HG03097 (cell line): ENCODE data around the gene EPHA4.

Source experiments
- ATAC-seq: cut with Tn5 transposase; IDR thresholded peaks from one replicate; pipeline ENCODE4 v1.9.1; 2021; ENCODE audit not compliant: unreplicated experiment, low FRiP score

Gene EPHA4

GRCh38 chr2:221482666-221483455 is 89.2 kb downstream of the EPHA4 start:
- no peak for ATAC-seq

GRCh38 chr2:221480821-221481220 is 91.3 kb downstream of the EPHA4 start:
- no peak for ATAC-seq

GRCh38 chr2:221480163-221480562 is 91.9 kb downstream of the EPHA4 start:
- ATAC-seq = no peak

GRCh38 chr2:221478485-221478863 is 93.6 kb downstream of the EPHA4 start:
- ATAC-seq = no peak

GRCh38 chr2:221477714-221478484 is 94.2 kb downstream of the EPHA4 start:
- ATAC-seq = no peak

- ATAC-seq = no peak
These were observed 95.9 kb downstream of the EPHA4 start for GRCh38 chr2:221476195-221476594.

- no peak for ATAC-seq
These were observed 98.7 kb downstream of the EPHA4 start for GRCh38 chr2:221473451-221473850.

- no peak for ATAC-seq
These were observed 103.8 kb downstream of the EPHA4 start for GRCh38 chr2:221468317-221468716.

GRCh38 chr2:221467610-221468009 is 104.5 kb downstream of the EPHA4 start:
- no peak for ATAC-seq

- no peak for ATAC-seq
These were observed 105.4 kb downstream of the EPHA4 start for GRCh38 chr2:221466744-221467143.

GRCh38 chr2:221465776-221466175 is 106.3 kb downstream of the EPHA4 start:
- ATAC-seq = peak; percentile 68

- ATAC-seq = no peak
These were observed 107.1 kb downstream of the EPHA4 start for GRCh38 chr2:221464971-221465370.

- no peak for ATAC-seq
These were observed 108.7 kb downstream of the EPHA4 start for GRCh38 chr2:221463241-221463896.

GRCh38 chr2:221461901-221462300 is 110.2 kb downstream of the EPHA4 start:
- no peak for ATAC-seq

- ATAC-seq = no peak
These were observed 112.0 kb downstream of the EPHA4 start for GRCh38 chr2:221460136-221460535.

GRCh38 chr2:221458578-221458977 is 113.5 kb downstream of the EPHA4 start:
- no peak for ATAC-seq

- no peak for ATAC-seq
These were observed 116.9 kb downstream of the EPHA4 start for GRCh38 chr2:221455214-221455613.

GRCh38 chr2:221454459-221455105 is 117.5 kb downstream of the EPHA4 start:
- no peak for ATAC-seq

GRCh38 chr2:221451862-221452788 is 120.0 kb downstream of the EPHA4 start:
- ATAC-seq = no peak

GRCh38 chr2:221450280-221450679 is 121.8 kb downstream of the EPHA4 start:
- no peak for ATAC-seq
